Jurkat, Clone E6-1 (cell line): ENCODE results near the gene GDNF. TPM values are rescaled to one million over a fixed set of nuclear protein-coding genes. Genes with fewer than 3 reads are reported as not detected.
"Not testable (repeated sequence)": the region's sequence is repeated elsewhere in the genome, so short reads cannot be mapped to it uniquely, and the experiment has no call there.

Experiments
- DNase-seq: peaks from one replicate; pipeline ENCODE4 v3.0.0-alpha.2; 2011; ENCODE audit warnings: low read depth, low spot score
- H3K4me3 ChIP-seq: 2 replicates; pipeline ENCODE4 v1.5.1; 2011; ENCODE audit warnings: mild to moderate bottlenecking, low read length, control low read depth, moderate library complexity
- polyA plus RNA-seq: library from polyadenylated mRNA; unstranded; fragments of >200 nt; gene quantifications from one replicate; pipeline ENCODE4 v1.2.1, GENCODE V29; 2012; ENCODE audit warnings: missing spikeins; ENCODE audit not compliant: insufficient read length, insufficient read depth

GDNF gene, protein sequence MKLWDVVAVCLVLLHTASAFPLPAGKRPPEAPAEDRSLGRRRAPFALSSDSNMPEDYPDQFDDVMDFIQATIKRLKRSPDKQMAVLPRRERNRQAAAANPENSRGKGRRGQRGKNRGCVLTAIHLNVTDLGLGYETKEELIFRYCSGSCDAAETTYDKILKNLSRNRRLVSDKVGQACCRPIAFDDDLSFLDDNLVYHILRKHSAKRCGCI
- polyA plus RNA-seq = not detected

DNA sequence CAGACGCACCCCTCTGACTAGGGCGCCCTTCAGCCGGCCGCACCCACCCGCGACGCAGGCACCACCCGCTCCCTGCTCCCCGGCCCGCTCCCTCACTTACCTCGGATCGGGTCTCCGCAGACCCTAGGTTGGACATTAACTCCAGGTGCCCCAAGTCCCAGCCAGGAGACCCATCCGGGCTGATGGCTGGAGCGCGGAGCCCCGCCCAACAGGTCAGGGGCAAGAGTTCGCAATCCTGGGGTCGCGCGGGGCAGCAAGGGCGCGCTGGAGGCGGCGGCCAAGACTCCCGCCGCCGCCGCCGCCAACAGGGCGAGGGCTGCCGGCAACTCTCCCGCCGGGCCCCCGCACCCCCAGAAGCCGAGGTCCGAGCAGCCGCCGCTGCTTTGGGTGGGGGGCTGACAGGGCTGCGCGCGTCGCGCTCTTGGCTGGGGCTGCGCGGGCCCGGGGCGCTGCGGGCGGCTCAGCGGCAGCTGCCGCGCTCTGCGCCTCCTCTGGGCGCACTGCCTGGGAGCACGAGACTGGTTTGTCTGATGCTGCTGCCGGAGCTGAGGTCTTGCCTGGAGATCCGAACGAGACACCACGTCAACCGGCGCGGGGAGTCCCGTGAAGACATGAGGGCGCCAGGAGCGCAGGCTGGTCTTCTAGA, at the start of gene GDNF:
GDNF (minus strand) TSS at position 635 of the 646 bp plus-strand sequence. CDS start 5,245 bp downstream, outside the sequence.
- no peak within 1 kb of the TSS for H3K4me3 ChIP-seq
- DNase-seq = no peak

DNA sequence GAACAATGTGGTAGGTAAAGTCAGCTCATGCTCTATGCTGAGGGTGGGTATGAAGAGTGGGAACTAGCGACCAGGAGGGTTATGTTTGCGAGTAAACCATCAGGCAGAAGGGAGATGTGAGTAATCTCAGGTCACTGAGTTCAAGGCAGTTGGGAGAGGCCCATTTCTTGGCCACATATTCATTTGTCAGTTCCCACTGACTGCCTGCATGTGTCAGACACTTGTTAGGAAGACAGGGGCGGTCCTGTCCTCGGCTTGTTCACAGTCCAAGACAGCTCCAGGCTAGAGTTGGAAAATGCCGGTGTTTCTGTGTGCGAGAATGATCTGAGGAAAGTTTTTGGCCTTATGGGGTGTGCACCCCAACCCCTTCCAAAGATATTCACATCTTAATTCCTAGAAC, 48.6 kb upstream of the GDNF start:
- DNase-seq = no peak
- H3K4me3 ChIP-seq = no peak overlapping the region

DNA sequence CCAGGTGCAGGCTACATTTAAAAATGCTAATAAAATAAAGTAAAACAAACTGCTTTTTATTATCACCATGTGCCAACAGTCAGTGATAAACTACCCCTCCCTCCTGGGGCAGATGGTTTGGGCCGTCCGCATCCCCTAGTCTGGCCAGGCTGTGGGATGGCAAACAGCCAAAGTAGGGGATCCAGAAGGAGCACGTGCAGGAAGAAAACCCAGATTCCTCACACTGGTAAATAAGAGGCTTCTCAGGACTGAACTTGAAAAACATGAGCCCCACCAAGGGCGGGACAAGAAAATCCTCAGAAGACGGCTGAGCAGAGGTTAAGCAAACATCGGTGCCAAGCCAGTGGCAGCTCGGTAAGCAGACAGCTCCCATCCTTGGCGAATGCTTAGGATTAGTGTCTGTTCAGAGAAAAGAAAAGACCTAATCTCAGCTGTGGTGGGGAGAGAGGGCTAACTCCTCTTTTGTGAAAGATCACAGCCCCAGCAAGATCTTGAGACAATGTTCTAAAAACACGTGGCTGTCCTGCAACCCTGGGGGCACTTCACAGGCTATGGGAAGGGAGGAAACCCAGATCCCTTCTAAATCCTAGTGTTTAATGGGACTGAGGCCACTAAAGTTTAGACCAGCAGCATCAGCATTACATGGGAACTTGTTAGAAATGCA, 46.5 kb upstream of the GDNF start:
- no peak overlapping the region for H3K4me3 ChIP-seq

DNA sequence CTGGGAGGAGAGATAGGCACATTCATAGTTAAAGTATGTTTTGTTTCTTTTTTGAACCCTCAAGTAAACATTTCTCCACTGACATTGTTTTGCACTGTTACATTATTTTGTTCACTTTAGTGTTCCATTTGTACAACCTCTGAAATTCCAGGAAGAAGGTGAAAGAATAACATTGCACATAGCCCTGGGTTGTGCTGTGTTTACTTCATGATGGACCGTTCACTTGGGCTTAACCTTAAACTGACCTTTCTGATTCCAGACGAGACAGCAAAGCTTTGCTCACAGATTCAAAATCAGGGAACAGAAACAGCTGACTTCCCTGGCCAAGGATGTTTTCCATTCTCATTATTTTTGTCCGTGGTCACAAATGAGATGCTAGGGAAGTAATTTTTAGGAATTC, 42.8 kb upstream of the GDNF start:
- no peak overlapping the region for H3K4me3 ChIP-seq
- DNase-seq = no peak

More for the DNA sequence above, 46.5 kb upstream of the GDNF start:
- DNase-seq = no peak

DNA sequence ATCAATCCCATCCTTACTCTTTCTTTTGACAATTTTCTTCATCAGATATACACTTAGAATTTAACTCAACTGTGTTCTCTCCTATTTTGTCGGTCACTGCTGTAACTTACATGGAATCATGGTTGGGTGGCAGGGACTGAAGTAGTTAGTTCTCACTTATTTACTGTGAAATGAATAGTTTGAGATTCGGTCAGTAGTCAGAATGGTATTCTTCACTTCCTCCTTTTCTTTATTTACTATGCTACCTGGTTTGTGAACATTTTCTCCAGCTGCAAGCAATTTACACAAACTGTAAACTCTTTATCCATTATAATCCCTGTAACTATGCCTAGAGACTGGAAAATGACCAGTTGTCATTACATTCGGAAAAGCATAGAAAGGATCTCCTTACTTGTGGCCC, 41.5 kb upstream of the GDNF start:
- no peak overlapping the region for H3K4me3 ChIP-seq
- DNase-seq = no peak

DNA sequence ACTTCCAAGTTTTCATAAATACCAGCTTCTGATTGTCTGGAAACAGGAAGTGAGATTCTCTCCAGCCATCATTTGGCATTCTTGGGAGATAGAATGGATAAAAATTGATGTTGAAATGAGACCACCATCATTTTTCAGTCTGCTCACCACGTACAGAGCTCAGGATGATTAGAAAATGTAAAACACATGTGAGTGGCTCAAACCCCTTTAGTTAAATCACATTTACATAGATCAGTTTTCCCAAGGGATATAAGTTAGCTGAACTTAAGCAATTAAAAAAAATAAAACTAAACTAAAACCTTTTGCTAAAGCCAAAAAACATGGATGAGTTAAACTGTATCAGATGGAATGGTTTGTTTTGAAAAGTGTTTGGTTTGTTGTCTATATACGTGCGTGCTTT, 37.1 kb upstream of the GDNF start:
- no peak for DNase-seq
- no peak overlapping the region for H3K4me3 ChIP-seq

DNA sequence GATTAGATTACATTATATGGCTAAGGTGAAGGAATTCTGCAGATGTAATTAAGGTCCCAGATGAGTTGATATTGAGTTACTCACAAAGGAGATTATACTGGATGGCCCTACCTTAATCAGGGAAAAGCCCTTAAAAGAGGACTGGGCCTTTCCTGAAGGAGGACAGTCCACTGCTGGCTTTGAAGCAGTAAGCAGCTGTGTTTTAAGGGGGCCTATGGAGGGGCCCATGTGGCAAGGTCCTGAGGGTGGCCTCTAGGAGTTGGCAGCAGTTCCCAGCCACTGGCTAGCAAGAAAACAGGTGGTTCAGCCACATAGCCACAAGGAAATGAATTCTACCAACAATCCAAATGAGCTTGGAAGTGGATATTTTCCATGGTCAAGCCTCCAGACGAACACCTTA, 36.4 kb upstream of the GDNF start:
- H3K4me3 ChIP-seq = no peak overlapping the region
- DNase-seq = no peak

DNA sequence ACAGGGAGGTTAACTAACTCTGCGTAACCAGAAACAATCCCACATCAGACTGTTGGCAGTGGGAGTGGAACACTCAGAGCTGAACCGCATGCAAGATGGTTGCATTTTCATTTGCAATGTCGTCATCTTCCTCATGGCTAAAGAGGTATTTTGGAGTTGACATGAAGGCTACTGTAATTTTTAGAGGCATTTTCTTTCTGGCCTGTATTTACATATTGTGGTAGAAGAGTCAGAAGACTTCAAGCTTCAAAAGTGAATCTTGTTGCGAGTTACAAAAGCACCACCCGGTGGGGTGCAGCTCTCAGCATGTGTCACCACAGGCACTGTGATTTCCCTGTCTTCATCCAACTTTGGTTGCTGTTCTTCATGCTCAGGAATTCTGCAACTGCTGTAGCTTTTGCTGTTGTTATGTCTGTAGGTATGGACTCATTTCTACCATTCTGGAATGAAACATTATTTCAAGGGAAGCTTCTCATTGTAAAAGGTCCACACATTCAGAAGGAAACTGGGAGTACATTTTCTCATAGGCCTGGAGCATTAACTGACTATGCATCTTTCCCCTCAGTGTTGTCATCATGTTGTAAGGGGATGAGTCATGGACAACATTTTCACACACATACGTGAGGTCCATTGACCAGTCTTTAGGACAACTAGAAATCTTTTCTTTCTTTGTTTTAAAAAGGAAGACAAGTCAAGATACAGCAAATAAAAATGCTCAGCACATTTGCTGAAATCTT, 35.4 kb upstream of the GDNF start:
- DNase-seq = no peak

DNA sequence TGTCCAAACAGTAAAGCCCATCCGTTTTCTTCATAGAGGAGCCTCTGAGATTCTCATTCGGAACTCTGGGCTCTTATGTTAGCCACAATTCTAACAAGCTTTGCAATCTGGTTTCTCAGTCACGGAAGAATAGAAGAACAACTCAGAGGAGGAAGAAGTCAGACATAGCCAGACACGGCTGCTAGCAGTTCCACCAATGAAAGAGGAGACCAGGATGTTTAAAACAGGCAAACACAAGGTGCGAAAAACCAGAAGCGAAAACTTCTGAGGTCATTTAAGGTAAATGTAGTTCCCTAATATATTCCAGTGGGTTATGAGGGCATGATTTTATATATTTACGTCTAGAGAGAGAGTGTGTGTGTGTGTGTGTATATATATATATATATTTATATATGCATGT, 34.1 kb upstream of the GDNF start:
- no peak overlapping the region for H3K4me3 ChIP-seq
- no peak for DNase-seq

More for the DNA sequence above, 35.4 kb upstream of the GDNF start:
- H3K4me3 ChIP-seq = no peak overlapping the region

DNA sequence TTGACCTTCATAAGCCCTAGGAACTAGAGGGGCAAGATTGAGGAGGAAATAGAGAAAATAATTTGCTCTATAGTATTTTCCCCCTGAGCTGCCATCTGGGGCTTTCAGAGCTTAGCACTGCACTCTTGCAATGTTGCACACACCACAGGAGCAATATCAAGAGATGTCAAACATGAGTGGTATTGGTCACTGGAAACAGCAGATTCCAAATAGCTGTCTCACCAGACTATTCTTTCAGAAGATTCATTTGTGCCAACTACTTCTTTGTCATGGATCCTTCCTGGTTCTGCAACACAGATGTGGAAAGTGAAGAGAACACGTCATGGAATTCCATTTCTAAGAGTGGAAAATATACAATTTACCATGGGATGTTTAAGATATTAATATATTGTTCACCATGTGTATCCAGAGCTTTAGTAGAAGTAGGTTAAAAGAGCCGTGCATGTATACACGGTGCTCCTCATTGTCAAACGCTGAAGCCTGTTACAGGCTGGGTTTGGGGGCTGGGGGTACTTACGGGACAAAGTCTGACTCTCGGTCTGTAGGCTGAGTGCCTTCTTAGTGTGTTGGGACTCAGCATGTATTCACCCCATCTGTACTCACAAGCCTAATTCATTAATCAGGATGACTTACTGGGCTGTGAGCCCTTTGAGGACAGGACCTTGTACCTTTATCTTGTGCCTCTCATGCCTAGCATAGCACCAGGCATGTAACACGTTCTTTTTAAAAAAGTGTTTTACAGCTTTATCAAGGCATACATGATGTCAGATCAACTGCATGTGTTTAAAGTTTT, 31.4 kb upstream of the GDNF start:
- H3K4me3 ChIP-seq = no peak overlapping the region
- no peak for DNase-seq

DNA sequence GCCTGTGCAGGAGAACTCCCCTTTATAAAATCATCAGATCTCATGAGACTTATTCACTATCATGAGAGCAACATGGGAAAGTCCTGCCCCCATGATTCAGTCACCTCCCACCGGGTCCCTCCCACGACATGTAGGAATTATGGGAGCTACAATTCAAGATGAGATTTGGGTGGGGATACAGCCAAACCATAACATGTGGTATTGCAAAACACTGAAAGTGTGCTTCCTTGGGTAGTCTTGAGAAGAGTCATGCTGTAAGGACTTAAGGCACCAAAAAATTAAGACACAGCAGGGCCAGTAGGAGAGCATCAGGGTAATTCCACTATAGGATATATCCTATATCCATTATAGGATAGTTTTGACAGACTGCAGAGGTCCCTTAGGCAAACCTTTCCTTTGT, 29.4 kb upstream of the GDNF start:
- DNase-seq = no peak
- no peak overlapping the region for H3K4me3 ChIP-seq

DNA sequence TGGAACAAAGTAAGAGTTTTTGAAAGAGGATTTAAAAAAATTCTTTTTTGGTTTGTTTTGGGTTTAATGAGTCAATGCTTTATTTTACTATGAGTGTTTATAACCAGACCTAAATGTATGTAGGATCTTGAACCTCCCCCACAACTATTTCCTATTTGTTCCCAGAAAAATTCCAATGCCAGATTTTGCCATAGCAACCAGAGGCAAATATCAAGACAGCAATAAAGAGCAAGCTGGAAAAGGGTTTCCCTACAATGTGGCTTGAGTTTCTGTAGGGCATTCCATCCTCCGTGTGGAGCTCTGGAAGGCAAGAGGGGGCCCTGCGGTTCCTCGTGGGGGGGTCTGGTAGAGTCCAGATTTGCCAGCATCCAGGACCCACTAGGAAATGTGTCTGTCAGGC, 27.8 kb upstream of the GDNF start:
- no peak overlapping the region for H3K4me3 ChIP-seq
- no peak for DNase-seq

DNA sequence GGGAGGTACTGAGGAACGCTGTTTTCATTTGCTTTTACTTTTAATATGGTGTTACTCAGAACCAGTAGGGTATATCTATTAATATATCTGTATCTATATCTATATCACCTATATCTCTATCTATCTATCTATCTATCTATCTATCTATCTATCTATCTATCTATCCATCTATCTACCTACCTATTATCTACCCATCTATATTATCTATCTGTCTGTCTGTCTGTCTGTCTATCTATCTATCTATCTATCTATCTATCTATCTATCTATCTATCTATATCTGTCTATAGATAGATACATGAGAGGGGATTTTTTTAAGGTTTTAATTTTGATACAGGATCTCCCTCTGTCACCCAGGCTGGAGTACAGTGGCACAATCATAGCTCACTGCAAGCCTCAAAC, 23.1 kb upstream of the GDNF start:
- DNase-seq, H3K4me3 ChIP-seq: not testable (repeated sequence)

DNA sequence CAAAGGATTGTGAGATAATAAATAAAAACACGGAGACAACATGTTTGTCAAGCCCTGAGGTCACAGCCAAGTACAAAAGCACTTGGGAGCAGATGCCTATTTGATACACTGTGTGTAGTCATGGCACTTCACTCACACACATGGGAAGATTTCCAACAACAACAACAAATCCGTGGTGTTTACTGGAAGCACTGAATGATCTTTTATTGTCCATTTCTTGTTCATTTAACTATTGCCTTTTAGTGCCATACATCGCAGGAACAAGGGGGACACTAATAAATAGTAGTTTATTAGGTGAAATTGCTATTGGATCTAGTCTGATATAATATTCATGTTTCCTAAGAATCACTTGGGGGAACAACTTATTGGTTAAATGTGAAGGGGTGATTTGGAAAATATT, 20.4 kb upstream of the GDNF start:
- H3K4me3 ChIP-seq = no peak overlapping the region
- DNase-seq = no peak

DNA sequence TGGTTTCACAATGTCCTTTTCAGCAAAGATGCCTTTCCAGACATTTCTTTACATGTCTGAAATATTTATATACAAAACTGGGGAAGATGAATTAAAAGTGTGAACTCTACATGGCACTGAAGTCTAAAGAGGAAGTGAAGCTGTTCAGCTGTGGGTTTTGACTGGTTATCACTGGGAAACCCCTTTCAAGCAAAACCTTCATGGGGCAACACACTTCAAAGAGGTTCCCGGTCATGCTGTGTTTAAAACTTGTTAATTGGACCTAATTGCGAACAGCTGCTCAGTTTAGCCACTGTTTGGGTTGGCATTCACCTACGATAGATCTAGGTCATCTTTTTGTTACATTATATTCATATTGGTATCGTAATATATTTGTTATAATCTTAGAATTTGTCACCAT, 20.0 kb upstream of the GDNF start:
- no peak overlapping the region for H3K4me3 ChIP-seq
- DNase-seq = no peak

DNA sequence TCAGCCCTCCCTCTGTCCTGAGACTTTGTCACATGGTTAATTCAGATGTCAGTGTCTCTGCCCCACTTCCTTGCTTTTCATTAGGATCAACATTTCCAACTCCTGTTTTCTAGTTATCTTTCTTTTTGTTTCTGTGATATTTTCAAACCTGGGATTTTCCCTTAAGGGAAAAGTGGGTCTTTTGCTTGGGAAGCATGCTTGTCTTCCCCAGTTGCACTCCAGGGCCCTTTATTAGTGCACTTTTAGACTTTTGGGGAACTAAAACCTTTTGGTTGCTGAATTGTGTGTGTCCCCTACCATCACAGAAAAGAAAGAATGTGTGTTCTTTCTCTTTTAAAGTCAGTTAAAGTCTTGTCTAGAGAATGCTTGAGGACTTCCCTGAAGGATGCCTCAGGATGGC, 18.4 kb upstream of the GDNF start:
- H3K4me3 ChIP-seq = no peak overlapping the region
- DNase-seq = no peak

DNA sequence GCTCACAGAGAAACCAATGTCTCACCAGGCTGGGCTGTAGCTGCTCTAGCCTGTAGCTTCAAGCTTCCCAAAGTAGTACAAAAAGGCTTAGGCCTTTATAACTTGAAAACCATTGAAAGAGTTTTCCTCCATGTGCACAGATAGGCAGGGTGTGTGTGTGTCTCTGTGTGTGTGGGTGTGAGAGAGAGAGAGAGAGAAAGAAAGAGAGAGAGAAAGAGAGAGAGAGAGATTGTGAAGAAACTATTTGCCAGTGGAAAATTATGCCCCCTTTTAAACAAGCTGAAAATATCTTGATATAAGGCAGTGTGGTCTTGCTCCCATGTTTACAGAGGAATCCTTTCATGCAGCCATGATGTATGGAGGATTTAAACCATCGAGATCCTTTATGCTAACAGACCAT, 17.9 kb upstream of the GDNF start:
- no peak overlapping the region for H3K4me3 ChIP-seq
- DNase-seq = no peak

DNA sequence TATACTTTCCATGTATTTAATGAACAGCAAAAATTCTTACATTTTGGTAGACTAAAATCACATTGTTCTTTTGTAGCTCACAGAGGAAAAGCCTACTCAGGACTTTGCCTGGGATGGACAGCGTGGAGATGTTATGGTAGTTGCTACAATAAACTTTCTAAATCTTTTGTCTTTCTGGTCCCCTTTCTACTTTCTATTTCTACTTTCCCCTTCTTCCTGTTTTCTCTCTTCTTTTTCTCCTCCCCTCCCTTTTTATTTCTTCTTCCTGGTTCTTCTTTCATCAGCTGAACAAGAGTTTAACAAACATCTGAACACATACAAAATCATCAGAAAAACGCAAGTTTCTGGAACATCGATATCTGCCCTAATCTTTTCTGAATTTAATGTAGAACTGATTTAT, 15.6 kb upstream of the GDNF start:
- H3K4me3 ChIP-seq = no peak overlapping the region
- DNase-seq = no peak

DNA sequence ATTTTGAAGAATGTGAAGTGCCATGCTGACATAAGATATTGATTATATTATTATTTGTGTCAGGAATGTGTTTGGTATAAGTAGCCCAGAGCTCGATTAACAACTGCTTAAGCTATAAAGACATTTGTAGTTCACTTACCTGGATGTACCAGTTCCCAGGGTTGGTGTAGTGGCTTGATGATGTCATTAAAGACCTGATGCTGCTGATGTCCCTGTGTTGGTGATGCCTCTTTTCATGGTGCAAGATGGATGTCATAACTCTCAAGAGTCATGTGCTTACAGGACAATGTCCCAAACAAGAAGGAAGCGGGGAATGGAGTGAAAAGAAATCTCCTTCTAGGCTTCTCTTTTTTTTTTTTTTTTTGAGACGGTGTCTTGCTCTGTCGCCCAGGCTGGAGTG, 11.5 kb upstream of the GDNF start:
- DNase-seq = no peak
- no peak overlapping the region for H3K4me3 ChIP-seq
